H1 (cell line): ENCODE measurements around the gene TAF6. TPM values are rescaled to one million over a fixed set of nuclear protein-coding genes. Genes with fewer than 3 reads are reported as not detected.

Source experiments
- ATF2 ChIP-seq: IDR thresholded peaks from 2 replicates; pipeline ENCODE4 v1.6.1; 2012; ENCODE audit warnings: low read length, inconsistent platforms
- CHD2 ChIP-seq: IDR thresholded peaks from 2 replicates; pipeline ENCODE4 v1.6.1; 2012; ENCODE audit warnings: low read length, improper control_type of control experiment
- CREB1 ChIP-seq: IDR thresholded peaks from 2 replicates; pipeline ENCODE4 v1.6.1; 2012; ENCODE audit warnings: inconsistent platforms
- POLR2AphosphoS5 ChIP-seq: IDR thresholded peaks from 2 replicates; pipeline ENCODE4 v1.6.1; 2011; ENCODE audit warnings: low read depth, low read length
- USF2 ChIP-seq: IDR thresholded peaks from 2 replicates; pipeline ENCODE4 v1.6.1; 2011; ENCODE audit warnings: low read length, improper control_type of control experiment
- polyA plus RNA-seq, 7 experiments: library from polyadenylated mRNA; depleted of rRNA in 3 of 7; stranded (reverse) in 5 of 7; unstranded in 2 of 7; fragments of >200 nt in 5 of 7; fragments of 200-250 nt in 2 of 7; gene quantifications; 1 replicate in 5 of 7; 2 replicates in 1 of 7; 4 replicates in 1 of 7; pipeline versions ENCODE4 v1.2.1 to v1.2.3, GENCODE V29; 2011 to 2013; ENCODE audit warnings: missing spikeins in 2 of 7, mixed read lengths in 2 of 7
- total RNA-seq: library from RNA; stranded (reverse); fragmentation: NEBNext Ultra II Directional; extraction: Animal tissue kit (Norgen Biotek cat#: 25700); gene quantifications from 2 replicates; pipeline ENCODE4 v1.2.1, GENCODE V29; 2021
- TF ChIP-seq, protein P1 (sequence below): fragments of 300-600 bp; sonication (generic); IDR thresholded peaks from 2 replicates; pipeline ENCODE4 v1.7.1; 2012; ENCODE audit warnings: low read length, moderate library complexity, mild to moderate bottlenecking, inconsistent platforms; ENCODE audit not compliant: insufficient replicate concordance

Gene TAF6
- total and polyA plus RNA-seq, 2 of the 8 experiments (the other 6 are each of a cell fraction or from before 2014, with no cell fraction given): 66.7 to 101 TPM

DNA sequence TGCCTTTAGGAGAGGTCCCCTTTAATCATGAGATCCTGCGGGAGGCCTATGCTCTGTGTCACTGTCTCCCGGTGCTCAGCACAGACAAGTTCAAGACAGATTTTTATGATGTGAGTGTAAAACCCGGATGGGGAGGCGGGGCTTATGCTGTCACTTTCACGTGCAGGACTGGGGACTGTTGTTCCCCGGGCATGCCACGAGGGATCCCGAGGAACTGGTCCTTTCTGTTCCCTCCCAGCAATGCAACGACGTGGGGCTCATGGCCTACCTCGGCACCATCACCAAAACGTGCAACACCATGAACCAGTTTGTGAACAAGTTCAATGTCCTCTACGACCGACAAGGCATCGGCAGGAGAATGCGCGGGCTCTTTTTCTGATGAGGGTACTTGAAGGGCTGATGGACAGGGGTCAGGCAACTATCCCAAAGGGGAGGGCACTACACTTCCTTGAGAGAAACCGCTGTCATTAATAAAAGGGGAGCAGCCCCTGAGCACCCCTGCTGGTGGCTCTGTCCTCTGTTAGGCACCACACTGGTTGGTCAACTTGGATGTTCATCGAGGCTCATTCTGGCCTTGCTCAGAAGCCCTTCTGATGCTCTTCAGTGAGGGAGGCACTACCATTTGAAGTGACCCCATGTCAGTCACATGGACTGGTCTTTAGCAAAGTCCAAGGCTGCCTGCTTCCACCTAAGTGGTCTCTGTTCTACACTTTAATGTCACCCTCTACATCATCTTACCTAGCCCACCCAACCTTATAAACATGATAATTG is 27.6 kb downstream of the TAF6 start (continued):
- TF ChIP-seq, protein P1, sequence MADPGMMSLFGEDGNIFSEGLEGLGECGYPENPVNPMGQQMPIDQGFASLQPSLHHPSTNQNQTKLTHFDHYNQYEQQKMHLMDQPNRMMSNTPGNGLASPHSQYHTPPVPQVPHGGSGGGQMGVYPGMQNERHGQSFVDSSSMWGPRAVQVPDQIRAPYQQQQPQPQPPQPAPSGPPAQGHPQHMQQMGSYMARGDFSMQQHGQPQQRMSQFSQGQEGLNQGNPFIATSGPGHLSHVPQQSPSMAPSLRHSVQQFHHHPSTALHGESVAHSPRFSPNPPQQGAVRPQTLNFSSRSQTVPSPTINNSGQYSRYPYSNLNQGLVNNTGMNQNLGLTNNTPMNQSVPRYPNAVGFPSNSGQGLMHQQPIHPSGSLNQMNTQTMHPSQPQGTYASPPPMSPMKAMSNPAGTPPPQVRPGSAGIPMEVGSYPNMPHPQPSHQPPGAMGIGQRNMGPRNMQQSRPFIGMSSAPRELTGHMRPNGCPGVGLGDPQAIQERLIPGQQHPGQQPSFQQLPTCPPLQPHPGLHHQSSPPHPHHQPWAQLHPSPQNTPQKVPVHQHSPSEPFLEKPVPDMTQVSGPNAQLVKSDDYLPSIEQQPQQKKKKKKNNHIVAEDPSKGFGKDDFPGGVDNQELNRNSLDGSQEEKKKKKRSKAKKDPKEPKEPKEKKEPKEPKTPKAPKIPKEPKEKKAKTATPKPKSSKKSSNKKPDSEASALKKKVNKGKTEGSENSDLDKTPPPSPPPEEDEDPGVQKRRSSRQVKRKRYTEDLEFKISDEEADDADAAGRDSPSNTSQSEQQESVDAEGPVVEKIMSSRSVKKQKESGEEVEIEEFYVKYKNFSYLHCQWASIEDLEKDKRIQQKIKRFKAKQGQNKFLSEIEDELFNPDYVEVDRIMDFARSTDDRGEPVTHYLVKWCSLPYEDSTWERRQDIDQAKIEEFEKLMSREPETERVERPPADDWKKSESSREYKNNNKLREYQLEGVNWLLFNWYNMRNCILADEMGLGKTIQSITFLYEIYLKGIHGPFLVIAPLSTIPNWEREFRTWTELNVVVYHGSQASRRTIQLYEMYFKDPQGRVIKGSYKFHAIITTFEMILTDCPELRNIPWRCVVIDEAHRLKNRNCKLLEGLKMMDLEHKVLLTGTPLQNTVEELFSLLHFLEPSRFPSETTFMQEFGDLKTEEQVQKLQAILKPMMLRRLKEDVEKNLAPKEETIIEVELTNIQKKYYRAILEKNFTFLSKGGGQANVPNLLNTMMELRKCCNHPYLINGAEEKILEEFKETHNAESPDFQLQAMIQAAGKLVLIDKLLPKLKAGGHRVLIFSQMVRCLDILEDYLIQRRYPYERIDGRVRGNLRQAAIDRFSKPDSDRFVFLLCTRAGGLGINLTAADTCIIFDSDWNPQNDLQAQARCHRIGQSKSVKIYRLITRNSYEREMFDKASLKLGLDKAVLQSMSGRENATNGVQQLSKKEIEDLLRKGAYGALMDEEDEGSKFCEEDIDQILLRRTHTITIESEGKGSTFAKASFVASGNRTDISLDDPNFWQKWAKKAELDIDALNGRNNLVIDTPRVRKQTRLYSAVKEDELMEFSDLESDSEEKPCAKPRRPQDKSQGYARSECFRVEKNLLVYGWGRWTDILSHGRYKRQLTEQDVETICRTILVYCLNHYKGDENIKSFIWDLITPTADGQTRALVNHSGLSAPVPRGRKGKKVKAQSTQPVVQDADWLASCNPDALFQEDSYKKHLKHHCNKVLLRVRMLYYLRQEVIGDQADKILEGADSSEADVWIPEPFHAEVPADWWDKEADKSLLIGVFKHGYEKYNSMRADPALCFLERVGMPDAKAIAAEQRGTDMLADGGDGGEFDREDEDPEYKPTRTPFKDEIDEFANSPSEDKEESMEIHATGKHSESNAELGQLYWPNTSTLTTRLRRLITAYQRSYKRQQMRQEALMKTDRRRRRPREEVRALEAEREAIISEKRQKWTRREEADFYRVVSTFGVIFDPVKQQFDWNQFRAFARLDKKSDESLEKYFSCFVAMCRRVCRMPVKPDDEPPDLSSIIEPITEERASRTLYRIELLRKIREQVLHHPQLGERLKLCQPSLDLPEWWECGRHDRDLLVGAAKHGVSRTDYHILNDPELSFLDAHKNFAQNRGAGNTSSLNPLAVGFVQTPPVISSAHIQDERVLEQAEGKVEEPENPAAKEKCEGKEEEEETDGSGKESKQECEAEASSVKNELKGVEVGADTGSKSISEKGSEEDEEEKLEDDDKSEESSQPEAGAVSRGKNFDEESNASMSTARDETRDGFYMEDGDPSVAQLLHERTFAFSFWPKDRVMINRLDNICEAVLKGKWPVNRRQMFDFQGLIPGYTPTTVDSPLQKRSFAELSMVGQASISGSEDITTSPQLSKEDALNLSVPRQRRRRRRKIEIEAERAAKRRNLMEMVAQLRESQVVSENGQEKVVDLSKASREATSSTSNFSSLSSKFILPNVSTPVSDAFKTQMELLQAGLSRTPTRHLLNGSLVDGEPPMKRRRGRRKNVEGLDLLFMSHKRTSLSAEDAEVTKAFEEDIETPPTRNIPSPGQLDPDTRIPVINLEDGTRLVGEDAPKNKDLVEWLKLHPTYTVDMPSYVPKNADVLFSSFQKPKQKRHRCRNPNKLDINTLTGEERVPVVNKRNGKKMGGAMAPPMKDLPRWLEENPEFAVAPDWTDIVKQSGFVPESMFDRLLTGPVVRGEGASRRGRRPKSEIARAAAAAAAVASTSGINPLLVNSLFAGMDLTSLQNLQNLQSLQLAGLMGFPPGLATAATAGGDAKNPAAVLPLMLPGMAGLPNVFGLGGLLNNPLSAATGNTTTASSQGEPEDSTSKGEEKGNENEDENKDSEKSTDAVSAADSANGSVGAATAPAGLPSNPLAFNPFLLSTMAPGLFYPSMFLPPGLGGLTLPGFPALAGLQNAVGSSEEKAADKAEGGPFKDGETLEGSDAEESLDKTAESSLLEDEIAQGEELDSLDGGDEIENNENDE: peak; percentile 37
- TF ChIP-seq ATF2: peak; percentile 90
- TF ChIP-seq CHD2: peak; percentile 50
- no peak for TF ChIP-seq CREB1
- 0 out of 2 replicates have a peak, but pooled peaks have one; percentile 12 for TF ChIP-seq USF2
- TF ChIP-seq POLR2AphosphoS5: peak; percentile 96
